ENCODE results near the gene RALGAPA1.

DNA sequence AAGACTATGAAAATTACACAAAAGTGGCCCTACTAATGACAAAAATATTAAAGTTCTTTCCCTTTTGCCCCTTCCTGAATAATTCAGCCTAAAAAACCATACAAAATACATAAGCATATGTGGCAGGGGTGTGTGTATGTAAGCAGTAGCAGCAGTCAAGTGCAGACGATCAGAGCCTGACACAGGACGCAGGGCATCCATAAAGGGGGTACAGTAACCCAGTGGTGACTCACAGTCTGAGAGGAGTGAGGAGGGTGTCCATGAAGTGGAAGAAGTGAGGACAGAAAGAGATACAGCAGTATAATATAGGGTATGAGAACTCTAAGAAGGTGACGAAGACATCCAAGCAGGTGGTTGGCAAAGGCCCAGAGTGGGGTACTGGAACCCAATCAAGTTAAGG lies 56.7 kb downstream of the RALGAPA1 start:
- TF ChIP-seq, protein P1, sequence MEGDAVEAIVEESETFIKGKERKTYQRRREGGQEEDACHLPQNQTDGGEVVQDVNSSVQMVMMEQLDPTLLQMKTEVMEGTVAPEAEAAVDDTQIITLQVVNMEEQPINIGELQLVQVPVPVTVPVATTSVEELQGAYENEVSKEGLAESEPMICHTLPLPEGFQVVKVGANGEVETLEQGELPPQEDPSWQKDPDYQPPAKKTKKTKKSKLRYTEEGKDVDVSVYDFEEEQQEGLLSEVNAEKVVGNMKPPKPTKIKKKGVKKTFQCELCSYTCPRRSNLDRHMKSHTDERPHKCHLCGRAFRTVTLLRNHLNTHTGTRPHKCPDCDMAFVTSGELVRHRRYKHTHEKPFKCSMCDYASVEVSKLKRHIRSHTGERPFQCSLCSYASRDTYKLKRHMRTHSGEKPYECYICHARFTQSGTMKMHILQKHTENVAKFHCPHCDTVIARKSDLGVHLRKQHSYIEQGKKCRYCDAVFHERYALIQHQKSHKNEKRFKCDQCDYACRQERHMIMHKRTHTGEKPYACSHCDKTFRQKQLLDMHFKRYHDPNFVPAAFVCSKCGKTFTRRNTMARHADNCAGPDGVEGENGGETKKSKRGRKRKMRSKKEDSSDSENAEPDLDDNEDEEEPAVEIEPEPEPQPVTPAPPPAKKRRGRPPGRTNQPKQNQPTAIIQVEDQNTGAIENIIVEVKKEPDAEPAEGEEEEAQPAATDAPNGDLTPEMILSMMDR (IDR thresholded peaks at IDR 0.05): no peak
- TF ChIP-seq POLR2A (IDR thresholded peaks at IDR 0.05) (no peak), EP300 (IDR thresholded peaks at IDR 0.05) (no peak), POLR2AphosphoS5 (IDR thresholded peaks at IDR 0.05) (no peak)

Data from upper lobe of left lung (tissue), 4 donors.